T-helper 2 cell treated with Interferon-gamma antibody and Interleukin-4, amounts not matched to agents 5 μg/mL and 100 μg/mL, for 36 hours (primary cell): ENCODE measurements around the gene EMILIN3.

Experiments used
- DNase-seq: peaks from one replicate; pipeline ENCODE4 v3.0.0; 2021; ENCODE audit warnings: low spot score
- H3K27ac Mint-ChIP-seq: one replicate; pipeline ENCODE4 v1.8.0; 2021; ENCODE audit warnings: mild to moderate bottlenecking, mixed read lengths
- H3K27me3 Mint-ChIP-seq: one replicate; pipeline ENCODE4 v1.8.0; 2021; ENCODE audit warnings: low read depth, mixed read lengths
- H3K36me3 Mint-ChIP-seq: one replicate; pipeline ENCODE4 v1.8.0; 2021; ENCODE audit warnings: low read depth, mixed read lengths
- H3K4me1 Mint-ChIP-seq: one replicate; pipeline ENCODE4 v1.8.0; 2021; ENCODE audit warnings: low read depth, mixed read lengths
- H3K4me3 Mint-ChIP-seq: one replicate; pipeline ENCODE4 v1.8.0; 2022; ENCODE audit warnings: mild to moderate bottlenecking, moderate library complexity, mixed read lengths
- H3K9me3 Mint-ChIP-seq: one replicate; pipeline ENCODE4 v1.8.0; 2021; ENCODE audit warnings: mixed read lengths

Gene EMILIN3

GRCh38 chr20:41364236-41364855 lies 2.3 kb downstream of the EMILIN3 start:
- H3K27me3 Mint-ChIP-seq: peaks cover 32% of the 10 kb centered on the region
- H3K4me1 Mint-ChIP-seq: no peaks in the 10 kb centered on the region
- no peaks in the 10 kb centered on the region for H3K36me3 Mint-ChIP-seq
- no peak overlapping the region for H3K27ac Mint-ChIP-seq
- no peak overlapping the region for H3K4me3 Mint-ChIP-seq
- no peak for DNase-seq
- H3K9me3 Mint-ChIP-seq: no peaks in the 10 kb centered on the region

GRCh38 chr20:41363601-41364000 lies 3.0 kb downstream of the EMILIN3 start:
- H3K4me3 Mint-ChIP-seq: no peak overlapping the region
- peaks cover 27% of the 10 kb centered on the region for H3K27me3 Mint-ChIP-seq
- no peaks in the 10 kb centered on the region for H3K9me3 Mint-ChIP-seq
- no peaks in the 10 kb centered on the region for H3K4me1 Mint-ChIP-seq
- no peaks in the 10 kb centered on the region for H3K36me3 Mint-ChIP-seq
- DNase-seq: no peak
- no peak overlapping the region for H3K27ac Mint-ChIP-seq

- no peaks in the 10 kb centered on the region for H3K9me3 Mint-ChIP-seq
- H3K27me3 Mint-ChIP-seq: peaks cover 22% of the 10 kb centered on the region
- no peak overlapping the region for H3K4me3 Mint-ChIP-seq
- no peak for DNase-seq
- H3K4me1 Mint-ChIP-seq: no peaks in the 10 kb centered on the region
- H3K27ac Mint-ChIP-seq: no peak overlapping the region
- H3K36me3 Mint-ChIP-seq: no peaks in the 10 kb centered on the region
These were observed 3.9 kb downstream of the EMILIN3 start for GRCh38 chr20:41362748-41363140.

- no peak for DNase-seq
- H3K4me3 Mint-ChIP-seq: no peak overlapping the region
- H3K4me1 Mint-ChIP-seq: no peaks in the 10 kb centered on the region
- no peak overlapping the region for H3K27ac Mint-ChIP-seq
- no peaks in the 10 kb centered on the region for H3K9me3 Mint-ChIP-seq
- H3K27me3 Mint-ChIP-seq: peaks cover 15% of the 10 kb centered on the region
- H3K36me3 Mint-ChIP-seq: no peaks in the 10 kb centered on the region
These were observed 4.6 kb downstream of the EMILIN3 start for GRCh38 chr20:41361757-41362747.

DNA sequence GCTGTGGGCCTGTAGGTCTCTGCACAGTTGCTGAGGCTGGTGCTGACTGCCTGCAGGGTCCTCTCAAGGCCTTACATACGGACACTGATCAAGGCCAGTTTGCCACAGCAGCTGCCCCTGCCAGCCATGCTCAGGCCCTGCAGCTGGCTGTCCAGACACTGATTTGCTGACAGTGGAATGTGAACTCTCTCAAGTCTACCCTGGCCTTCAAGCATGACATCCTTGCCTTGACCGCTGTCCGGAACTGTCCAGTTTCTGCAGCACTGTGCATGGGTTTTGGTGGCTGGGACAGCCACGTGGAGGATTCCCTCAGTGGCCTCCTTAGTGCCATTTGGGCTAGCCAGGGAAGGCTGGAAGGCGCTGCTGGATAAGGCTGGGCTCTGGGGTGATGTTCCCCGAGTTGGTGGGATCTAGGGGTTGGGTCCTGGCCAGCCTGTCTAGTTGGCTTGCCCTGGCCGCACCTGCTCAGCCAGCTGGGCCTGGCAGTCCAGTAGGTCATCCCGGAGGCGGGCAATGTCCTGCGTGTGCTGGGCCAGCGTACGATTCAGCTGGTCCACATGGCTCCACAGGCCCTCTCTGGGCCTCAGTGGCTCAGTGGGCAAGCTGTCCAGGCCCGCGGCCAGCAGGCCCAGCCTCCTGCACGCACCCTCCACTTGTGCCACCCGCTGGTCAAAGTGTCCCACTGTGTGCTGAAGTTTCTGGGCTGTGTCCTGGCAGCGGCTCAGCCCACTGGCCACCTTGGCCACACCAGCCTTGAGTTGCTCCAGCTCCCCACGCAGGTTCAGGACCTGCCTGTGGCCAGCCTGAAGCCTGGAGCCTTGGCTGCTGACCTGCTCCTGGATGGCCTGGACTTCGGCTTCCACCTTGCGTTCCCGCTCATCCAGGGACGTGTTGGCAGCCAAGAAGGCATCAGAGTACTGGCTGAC lies 5.5 kb downstream of the EMILIN3 start:
- Mint-ChIP-seq H3K4me3 (no peak overlapping the region), H3K4me1 (no peaks in the 10 kb centered on the region), H3K27me3 (peaks cover 13% of the 10 kb centered on the region), H3K27ac (no peak overlapping the region), H3K9me3 (no peaks in the 10 kb centered on the region), H3K36me3 (no peaks in the 10 kb centered on the region)
- DNase-seq: no peak

GRCh38 chr20:41359541-41360011 lies 7.0 kb downstream of the EMILIN3 start:
- no peaks in the 10 kb centered on the region for H3K9me3 Mint-ChIP-seq
- no peak for DNase-seq
- no peak overlapping the region for H3K27ac Mint-ChIP-seq
- H3K27me3 Mint-ChIP-seq: peaks cover 2% of the 10 kb centered on the region
- no peaks in the 10 kb centered on the region for H3K4me1 Mint-ChIP-seq
- H3K36me3 Mint-ChIP-seq: no peaks in the 10 kb centered on the region
- no peak overlapping the region for H3K4me3 Mint-ChIP-seq

GRCh38 chr20:41358717-41359116 lies 7.9 kb downstream of the EMILIN3 start:
- Mint-ChIP-seq H3K27me3 (no peaks in the 10 kb centered on the region), H3K4me3 (no peak overlapping the region), H3K27ac (no peak overlapping the region)

DNA sequence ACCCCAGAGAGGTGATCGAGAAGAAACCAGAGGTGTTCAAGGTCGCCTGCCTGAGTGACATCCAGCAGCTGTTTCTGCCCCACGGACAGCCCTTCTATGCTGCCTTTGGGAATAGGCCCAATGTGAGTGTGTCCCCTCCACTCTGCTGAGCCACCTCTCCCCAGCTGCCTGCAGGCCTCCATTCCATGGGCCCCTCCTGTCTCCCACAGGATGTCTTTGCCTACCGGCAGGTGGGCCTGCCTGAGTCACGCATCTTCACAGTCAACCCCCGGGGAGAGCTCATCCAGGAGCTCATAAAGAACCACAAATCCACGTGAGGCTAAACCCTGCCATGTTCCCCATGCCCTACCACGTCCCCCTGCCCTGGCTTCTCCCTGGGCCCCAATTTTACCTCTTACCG lies 8.4 kb downstream of the EMILIN3 start:
- no peak overlapping the region for H3K27ac Mint-ChIP-seq

More at GRCh38 chr20:41358717-41359116, 7.9 kb downstream of the EMILIN3 start:
- Mint-ChIP-seq H3K36me3 (no peaks in the 10 kb centered on the region), H3K4me1 (no peaks in the 10 kb centered on the region), H3K9me3 (no peaks in the 10 kb centered on the region)
- DNase-seq: no peak

GRCh38 chr20:41357424-41358163 lies 9.0 kb downstream of the EMILIN3 start:
- H3K4me3 Mint-ChIP-seq: no peak overlapping the region
- H3K4me1 Mint-ChIP-seq: no peaks in the 10 kb centered on the region
- DNase-seq: no peak
- no peak overlapping the region for H3K27ac Mint-ChIP-seq
- no peaks in the 10 kb centered on the region for H3K27me3 Mint-ChIP-seq
- H3K9me3 Mint-ChIP-seq: no peaks in the 10 kb centered on the region
- no peaks in the 10 kb centered on the region for H3K36me3 Mint-ChIP-seq

More for the DNA sequence above, 8.4 kb downstream of the EMILIN3 start:
- Mint-ChIP-seq H3K27me3 (no peaks in the 10 kb centered on the region), H3K36me3 (no peaks in the 10 kb centered on the region), H3K9me3 (no peaks in the 10 kb centered on the region), H3K4me3 (no peak overlapping the region), H3K4me1 (no peaks in the 10 kb centered on the region)
- no peak for DNase-seq

GRCh38 chr20:41356951-41357350 lies 9.7 kb downstream of the EMILIN3 start:
- Mint-ChIP-seq H3K27me3 (no peaks in the 10 kb centered on the region), H3K36me3 (no peaks in the 10 kb centered on the region), H3K4me1 (no peaks in the 10 kb centered on the region), H3K27ac (no peak overlapping the region), H3K4me3 (no peak overlapping the region), H3K9me3 (no peaks in the 10 kb centered on the region)
- DNase-seq: no peak

GRCh38 chr20:41355598-41356203 lies 10.9 kb downstream of the EMILIN3 start:
- Mint-ChIP-seq H3K4me1 (no peaks in the 10 kb centered on the region), H3K9me3 (no peaks in the 10 kb centered on the region), H3K27me3 (no peaks in the 10 kb centered on the region), H3K27ac (no peak overlapping the region), H3K36me3 (no peaks in the 10 kb centered on the region), H3K4me3 (no peak overlapping the region)
- no peak for DNase-seq

- Mint-ChIP-seq H3K9me3 (no peaks in the 10 kb centered on the region), H3K4me3 (no peak overlapping the region)
- DNase-seq: no peak
These were observed 11.4 kb downstream of the EMILIN3 start for GRCh38 chr20:41355192-41355591.

GRCh38 chr20:41353530-41353929 lies 13.1 kb downstream of the EMILIN3 start:
- no peak for DNase-seq
- no peaks in the 10 kb centered on the region for H3K4me1 Mint-ChIP-seq
- H3K36me3 Mint-ChIP-seq: no peaks in the 10 kb centered on the region
- no peaks in the 10 kb centered on the region for H3K27me3 Mint-ChIP-seq
- no peak overlapping the region for H3K4me3 Mint-ChIP-seq
- H3K9me3 Mint-ChIP-seq: no peaks in the 10 kb centered on the region
- H3K27ac Mint-ChIP-seq: no peak overlapping the region

More at GRCh38 chr20:41355192-41355591, 11.4 kb downstream of the EMILIN3 start:
- Mint-ChIP-seq H3K27ac (no peak overlapping the region), H3K4me1 (no peaks in the 10 kb centered on the region), H3K27me3 (no peaks in the 10 kb centered on the region), H3K36me3 (no peaks in the 10 kb centered on the region)
